Ovary (tissue), 9 donors: Measurements from ENCODE around the gene MFNG. TPM values are rescaled to one million over a fixed set of nuclear protein-coding genes. Genes with fewer than 3 reads are reported as not detected.

Experiments used
- DNase-seq, 5 donors: peaks; one replicate each; pipeline ENCODE4 v3.0.0-alpha.2; 2019 to 2020
- H3K27ac ChIP-seq, 2 donors: fragments of 200-600 bp; one replicate each; pipeline versions ENCODE4 v1.5.1 to v1.8.0; 2019 to 2022
- H3K27me3 ChIP-seq: fragments of 200-600 bp; one replicate; pipeline ENCODE4 v1.8.0; 2022
- H3K36me3 ChIP-seq: fragments of 200-600 bp; sonication (generic); one replicate; pipeline ENCODE4 v1.5.1; 2019
- H3K4me1 ChIP-seq: one replicate; pipeline ENCODE4 v1.8.1; 2013; ENCODE audit warnings: mild to moderate bottlenecking, moderate library complexity; ENCODE audit not compliant: insufficient read depth
- H3K4me3 ChIP-seq: fragments of 200-600 bp; sonication (generic); one replicate; pipeline ENCODE4 v1.5.1; 2017
- H3K9me3 ChIP-seq, 2 donors: fragments of 200-600 bp in 1 of 2; sonication (generic) in 1 of 2; one replicate each; pipeline versions ENCODE4 v1.5.1 to v1.8.1; 2013 to 2019; ENCODE audit warnings: mild to moderate bottlenecking in 1 of 2, moderate library complexity in 1 of 2
- EP300 ChIP-seq: sonication (generic); formaldehyde crosslinking; IDR thresholded peaks from one replicate; pipeline ENCODE4 v1.6.1; 2017; ENCODE audit warnings: antibody characterized with exemption
- POLR2A ChIP-seq: fragments of 450-650 bp; IDR thresholded peaks from one replicate; pipeline ENCODE4 v1.6.1; 2017; ENCODE audit warnings: antibody characterized with exemption, mild to moderate bottlenecking, moderate library complexity
- WGBS, 3 donors: extraction: QIAGEN DNeasy Blood & Tissue Kit in 1 of 3; methylation state at CpG; one replicate each; pipeline versions ENCODE4 v1.1.5 to v1.1.7; 2013 to 2017; 5-methylcytosine and 5-hydroxymethylcytosine counted together
- intact Hi-C, 4 donors: fragments of 100-400 bp; cut with DNase I; formaldehyde crosslinking; loops; one replicate each; pipeline versions ENCODE4 v1.11.0 to v1.15.1; 2022 to 2023
- polyA plus RNA-seq, 2 donors: library from polyadenylated mRNA; stranded (reverse); fragments of 200-250 nt in 1 of 2; fragments of 350-450 nt in 1 of 2; fragmentation: Illumina TruSeq in 1 of 2; extraction: RNeasy Lipid Tissue Mini Kit (QIAGEN cat#74804) in 1 of 2; gene quantifications; one replicate each; pipeline ENCODE4 v1.2.3, GENCODE V29; 2013 to 2014
- total RNA-seq, 7 donors: library from RNA; depleted of rRNA in 2 of 7; stranded (reverse); fragments of >200 nt in 2 of 7; fragmentation: NEBNext Ultra II Directional in 3 of 7; extraction: Animal tissue kit (Norgen Biotek cat#: 25700) in 3 of 7; gene quantifications; one replicate each; pipeline versions ENCODE4 v1.1.0 to v1.2.4, GENCODE V29; 2016 to 2023
- TF ChIP-seq, protein P1 (sequence below), 3 donors: fragments of 450-650 bp in 2 of 3; fragments of 200-600 bp in 1 of 3; IDR thresholded peaks; one replicate each; pipeline versions ENCODE4 v1.5.1 to v1.8.0; 2016 to 2022; ENCODE audit warnings: antibody characterized with exemption in 3 of 3, mild to moderate bottlenecking in 1 of 3
- donor health status: DM: no; HTN: no; CAD: no; lungs with moderate emphysema.
- donor health status: DM: no; HTN: no; CAD: no.
- donor health status: Bipolar disorder and iron deficiency.
- donor health status: DM: yes; HTN: yes; CAD: no.
- donor health status: DM: no; HTN: no; CAD: no.
- donor health status: DM: yes; HTN: yes; CAD: no.

Gene MFNG
- total and polyA plus RNA-seq, 9 donors: 4.4 to 11.1 (median 7.1) TPM

DNA sequence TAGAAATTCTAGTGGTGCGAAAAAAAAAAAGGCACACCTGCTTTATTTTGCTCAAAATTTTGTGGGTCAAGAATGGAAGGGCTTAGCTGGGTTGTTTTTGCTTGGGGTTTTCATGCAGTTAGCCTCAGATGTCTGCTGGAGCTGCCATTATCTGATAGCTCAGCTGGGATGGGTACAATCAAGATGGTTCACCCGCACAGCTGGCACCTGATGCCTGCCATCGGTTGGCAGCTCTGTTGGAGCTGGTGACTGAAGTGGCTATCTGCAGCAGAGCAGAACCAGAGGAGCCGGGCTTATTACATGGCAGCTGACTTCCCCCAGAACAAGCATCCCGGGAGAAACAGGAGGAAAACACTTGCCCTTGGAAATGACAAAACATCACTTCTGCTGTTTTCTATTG is 46.8 kb downstream of the MFNG start:
- no peaks in the 10 kb centered on the region for H3K36me3 ChIP-seq
- TF ChIP-seq POLR2A (no peak), EP300 (no peak)
- TF ChIP-seq, protein P1, sequence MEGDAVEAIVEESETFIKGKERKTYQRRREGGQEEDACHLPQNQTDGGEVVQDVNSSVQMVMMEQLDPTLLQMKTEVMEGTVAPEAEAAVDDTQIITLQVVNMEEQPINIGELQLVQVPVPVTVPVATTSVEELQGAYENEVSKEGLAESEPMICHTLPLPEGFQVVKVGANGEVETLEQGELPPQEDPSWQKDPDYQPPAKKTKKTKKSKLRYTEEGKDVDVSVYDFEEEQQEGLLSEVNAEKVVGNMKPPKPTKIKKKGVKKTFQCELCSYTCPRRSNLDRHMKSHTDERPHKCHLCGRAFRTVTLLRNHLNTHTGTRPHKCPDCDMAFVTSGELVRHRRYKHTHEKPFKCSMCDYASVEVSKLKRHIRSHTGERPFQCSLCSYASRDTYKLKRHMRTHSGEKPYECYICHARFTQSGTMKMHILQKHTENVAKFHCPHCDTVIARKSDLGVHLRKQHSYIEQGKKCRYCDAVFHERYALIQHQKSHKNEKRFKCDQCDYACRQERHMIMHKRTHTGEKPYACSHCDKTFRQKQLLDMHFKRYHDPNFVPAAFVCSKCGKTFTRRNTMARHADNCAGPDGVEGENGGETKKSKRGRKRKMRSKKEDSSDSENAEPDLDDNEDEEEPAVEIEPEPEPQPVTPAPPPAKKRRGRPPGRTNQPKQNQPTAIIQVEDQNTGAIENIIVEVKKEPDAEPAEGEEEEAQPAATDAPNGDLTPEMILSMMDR (IDR thresholded peaks at IDR 0.05): no peak
- intact Hi-C loops: no loop called here
- H3K4me3 ChIP-seq: no peak overlapping the region
- H3K27ac ChIP-seq: no peak overlapping the region
- H3K9me3 ChIP-seq: peaks cover 0 to 2% of the 10 kb centered on the region in 2 donors
- no peaks in the 10 kb centered on the region for H3K27me3 ChIP-seq
- 57 to 80% (median 73%) methylated on average over 5 of the region's 5 CpGs for WGBS, 3 donors
- no peaks in the 10 kb centered on the region for H3K4me1 ChIP-seq
- no peak for DNase-seq

DNA sequence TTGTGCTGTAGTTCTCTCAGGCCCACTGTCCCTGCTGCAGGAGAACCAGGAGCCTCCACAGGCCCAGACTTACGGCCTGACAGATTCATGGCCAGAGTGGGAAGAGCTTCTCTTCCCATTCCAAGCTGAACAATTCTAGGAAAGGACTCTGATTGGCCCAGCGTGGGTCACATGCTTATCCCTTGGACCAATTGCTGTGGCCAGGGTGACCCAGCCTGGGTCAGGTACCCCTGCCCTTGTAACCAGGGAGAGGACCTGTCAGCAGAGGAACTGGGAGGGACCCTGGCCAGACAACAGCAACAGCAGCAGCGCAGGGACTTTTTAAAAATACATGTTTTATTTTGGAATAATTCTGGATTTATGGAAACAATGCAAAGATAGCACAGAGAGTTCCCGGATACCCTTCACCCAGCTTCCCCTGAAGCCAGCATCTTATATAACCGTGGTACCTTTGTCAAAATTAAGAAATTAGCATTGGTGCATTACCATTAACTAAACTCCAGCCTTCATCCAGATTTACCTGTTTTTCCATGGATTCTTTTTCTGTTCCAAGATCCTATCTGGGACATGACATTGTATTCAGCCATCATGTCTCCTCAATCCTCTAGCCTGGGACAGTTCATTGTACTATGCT is 50.1 kb downstream of the MFNG start:
- intact Hi-C loops: no loop called here
- Histone ChIP-seq H3K4me1 (no peaks in the 10 kb centered on the region), H3K9me3 (peaks cover 0 to 2% of the 10 kb centered on the region in 2 donors), H3K4me3 (no peak overlapping the region), H3K27me3 (no peaks in the 10 kb centered on the region), H3K36me3 (no peaks in the 10 kb centered on the region), H3K27ac (no peak overlapping the region)
- DNase-seq: no peak
- TF ChIP-seq EP300 (no peak), POLR2A (no peak)
- TF ChIP-seq, protein P1 (IDR thresholded peaks at IDR 0.05): no peak
- 77 to 89% (median 78%) methylated on average over 5 of the region's 5 CpGs for WGBS, 3 donors

DNA sequence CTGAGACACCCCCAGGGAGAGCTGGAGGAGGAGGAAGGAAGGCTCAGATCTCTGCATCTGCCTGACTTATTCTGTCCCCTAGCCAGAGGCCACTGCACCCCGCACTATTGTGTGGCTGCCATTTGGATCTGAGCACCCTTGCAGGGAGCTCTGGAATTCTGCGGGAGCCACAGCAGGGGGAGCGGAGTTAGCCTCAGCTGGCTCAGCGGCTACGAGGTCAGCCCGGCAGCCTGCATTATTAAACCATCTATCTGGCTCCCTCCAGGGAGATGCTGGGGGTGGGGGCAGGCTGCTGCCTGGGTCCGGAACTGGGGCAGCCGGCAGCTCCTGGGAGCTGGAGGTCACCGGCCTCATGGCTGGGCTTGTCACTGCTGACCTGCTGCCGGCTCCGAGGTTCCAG is 52.4 kb downstream of the MFNG start:
- H3K27me3 ChIP-seq: no peaks in the 10 kb centered on the region
- H3K36me3 ChIP-seq: no peaks in the 10 kb centered on the region
- no peaks in the 10 kb centered on the region for H3K4me1 ChIP-seq
- TF ChIP-seq POLR2A: no peak
- no peak for TF ChIP-seq EP300
- TF ChIP-seq, protein P1 (IDR thresholded peaks at IDR 0.05): no peak
- no peak overlapping the region for H3K27ac ChIP-seq
- no peaks in the 10 kb centered on the region for H3K9me3 ChIP-seq
- intact Hi-C loops: no loop called here
- WGBS, 3 donors: 12 to 13% (median 12%) methylated on average over 11 of the region's 11 CpGs
- DNase-seq: no peak
- H3K4me3 ChIP-seq: no peak overlapping the region

- no peaks in the 10 kb centered on the region for H3K4me1 ChIP-seq
- no peak overlapping the region for H3K4me3 ChIP-seq
- H3K9me3 ChIP-seq: no peaks in the 10 kb centered on the region
- WGBS, 3 donors: 88 to 91% (median 91%) methylated on average over 3 of the region's 3 CpGs
- H3K27ac ChIP-seq: no peak overlapping the region
- no peaks in the 10 kb centered on the region for H3K27me3 ChIP-seq
- intact Hi-C loops: no loop called here
- no peaks in the 10 kb centered on the region for H3K36me3 ChIP-seq
- TF ChIP-seq POLR2A (no peak), EP300 (no peak)
- TF ChIP-seq, protein P1 (IDR thresholded peaks at IDR 0.05): no peak
- DNase-seq: no peak
Measured at GRCh38 chr22:37432708-37433054, 53.5 kb downstream of the MFNG start.
